Panc1 (cell line): ENCODE data around the gene CACNA1C. TPM values are rescaled to one million over a fixed set of nuclear protein-coding genes. Genes with fewer than 3 reads are reported as not detected.

ENCODE experiments used
- ATAC-seq: fragments of 200-7000 bp; cut with Tn5 transposase; 2 replicates; pipeline ENCODE4 v1.9.1; 2020; ENCODE audit warnings: mild to moderate bottlenecking, moderate library complexity
- BruUV-seq: library from RNA; stranded (reverse); fragments of 400-500 nt; replicated peaks from 2 replicates; lab custom pipeline; 2021; lab: Mats Ljungman, UMichigan
- CTCF ChIA-PET: fragments of 300-600 bp; sonication (Branson Sonifier 250); formaldehyde crosslinking; loops from one replicate; lab custom pipeline; 2022; ENCODE audit warnings: antibody characterized with exemption; lab: Charles Lee
- POLR2A ChIA-PET: fragments of 300-600 bp; sonication (Branson Sonifier 250); formaldehyde crosslinking; loops from one replicate; lab custom pipeline; 2022; ENCODE audit warnings: antibody characterized with exemption; lab: Charles Lee
- DNase-seq: peaks from one replicate; pipeline ENCODE4 v3.0.0-alpha.2; 2010; ENCODE audit warnings: low read depth, low spot score
- H3K27ac ChIP-seq: 2 replicates; pipeline ENCODE4 v1.5.1; 2011; ENCODE audit warnings: mild to moderate bottlenecking, low read length, inconsistent platforms
- H3K27me3 ChIP-seq: fragments of 200-500 bp; sonication (Bioruptor generic); 2 replicates; pipeline ENCODE4 v1.6.0; 2014; ENCODE audit warnings: low read length, inconsistent platforms; ENCODE audit not compliant: control insufficient read depth, insufficient read depth
- H3K36me3 ChIP-seq: fragments of 200-500 bp; sonication (Bioruptor generic); 2 replicates; pipeline ENCODE4 v1.5.1; 2014; ENCODE audit warnings: inconsistent platforms, mild to moderate bottlenecking, low read length, moderate library complexity; ENCODE audit not compliant: control insufficient read depth, insufficient read depth
- H3K4me1 ChIP-seq: 2 replicates; pipeline ENCODE4 v1.5.1; 2011; ENCODE audit warnings: inconsistent platforms, mild to moderate bottlenecking, low read length, moderate library complexity; ENCODE audit not compliant: control insufficient read depth, insufficient read depth
- H3K4me3 ChIP-seq, 2 experiments: 2 replicates each; pipeline ENCODE4 v1.5.1; 2011 to 2012; ENCODE audit warnings: low read depth in 2 of 2, low read length in 2 of 2, mild to moderate bottlenecking in 2 of 2, inconsistent platforms in 1 of 2, moderate library complexity in 1 of 2
- H3K9me3 ChIP-seq: fragments of 200-500 bp; sonication (Bioruptor generic); 2 replicates; pipeline ENCODE4 v1.5.1; 2014; ENCODE audit warnings: low read depth, mild to moderate bottlenecking, inconsistent platforms, low read length, moderate library complexity; ENCODE audit not compliant: control insufficient read depth, insufficient read depth
- CTCF ChIP-seq: fragments of 450-650 bp; IDR thresholded peaks from 2 replicates; pipeline ENCODE4 v1.5.1; 2017; ENCODE audit warnings: mild to moderate bottlenecking
- POLR2AphosphoS5 ChIP-seq: IDR thresholded peaks from 2 replicates; pipeline ENCODE4 v1.6.1; 2012; ENCODE audit warnings: mild to moderate bottlenecking, low read depth, low read length, moderate library complexity
- SIN3A ChIP-seq: IDR thresholded peaks from 2 replicates; pipeline ENCODE4 v1.6.1; 2012; ENCODE audit warnings: low read depth, mild to moderate bottlenecking, low read length, moderate library complexity, borderline replicate concordance; ENCODE audit not compliant: insufficient read depth
- TCF7L2 ChIP-seq: IDR thresholded peaks from 2 replicates; pipeline ENCODE4 v1.6.1; 2011; ENCODE audit warnings: mild to moderate bottlenecking, low read depth, low read length, inconsistent platforms
- in situ Hi-C: cut with HindIII; loops from 2 replicates; pipeline ENCODE4 v1.10.0; 2016; ENCODE audit warnings: low sequenced_read_pairs, low pct_unique_long_range_greater_than_20kb
- intact Hi-C: fragments of 100-400 bp; cut with micrococcal nuclease; formaldehyde crosslinking; loops from one replicate; pipeline ENCODE4 v1.10.0; 2022; ENCODE audit not compliant: unreplicated experiment
- total RNA-seq: library from RNA; stranded (reverse); gene quantifications from one replicate; pipeline ENCODE4 v1.2.1, GENCODE V29; 2021; ENCODE audit not compliant: unreplicated experiment
- TF ChIP-seq, protein P1 (sequence below), 2 experiments: IDR thresholded peaks; 2 replicates each; pipeline ENCODE4 v1.6.1; 2011 to 2012; ENCODE audit warnings: low read depth in 2 of 2, control low read depth in 1 of 2, low read length in 1 of 2, mild to moderate bottlenecking in 1 of 2, moderate library complexity in 1 of 2; ENCODE audit not compliant: insufficient read depth in 1 of 2

CACNA1C gene
- total RNA-seq, 1 experiment from 2014 or later: 0.03 TPM

- H3K4me3 ChIP-seq: no peak overlapping the region
- ChIA-PET CTCF (no interaction called here), POLR2A (interaction anchor here (0.5 kb wide), 1 partner anchor 1052 kb away, joined by 7 read pairs; no protein-coding TSS in a partner anchor)
- no peaks in the 10 kb centered on the region for H3K4me1 ChIP-seq
- TF ChIP-seq POLR2AphosphoS5 (no peak), SIN3A (no peak), TCF7L2 (no peak), CTCF (no peak)
- TF ChIP-seq, protein P1, sequence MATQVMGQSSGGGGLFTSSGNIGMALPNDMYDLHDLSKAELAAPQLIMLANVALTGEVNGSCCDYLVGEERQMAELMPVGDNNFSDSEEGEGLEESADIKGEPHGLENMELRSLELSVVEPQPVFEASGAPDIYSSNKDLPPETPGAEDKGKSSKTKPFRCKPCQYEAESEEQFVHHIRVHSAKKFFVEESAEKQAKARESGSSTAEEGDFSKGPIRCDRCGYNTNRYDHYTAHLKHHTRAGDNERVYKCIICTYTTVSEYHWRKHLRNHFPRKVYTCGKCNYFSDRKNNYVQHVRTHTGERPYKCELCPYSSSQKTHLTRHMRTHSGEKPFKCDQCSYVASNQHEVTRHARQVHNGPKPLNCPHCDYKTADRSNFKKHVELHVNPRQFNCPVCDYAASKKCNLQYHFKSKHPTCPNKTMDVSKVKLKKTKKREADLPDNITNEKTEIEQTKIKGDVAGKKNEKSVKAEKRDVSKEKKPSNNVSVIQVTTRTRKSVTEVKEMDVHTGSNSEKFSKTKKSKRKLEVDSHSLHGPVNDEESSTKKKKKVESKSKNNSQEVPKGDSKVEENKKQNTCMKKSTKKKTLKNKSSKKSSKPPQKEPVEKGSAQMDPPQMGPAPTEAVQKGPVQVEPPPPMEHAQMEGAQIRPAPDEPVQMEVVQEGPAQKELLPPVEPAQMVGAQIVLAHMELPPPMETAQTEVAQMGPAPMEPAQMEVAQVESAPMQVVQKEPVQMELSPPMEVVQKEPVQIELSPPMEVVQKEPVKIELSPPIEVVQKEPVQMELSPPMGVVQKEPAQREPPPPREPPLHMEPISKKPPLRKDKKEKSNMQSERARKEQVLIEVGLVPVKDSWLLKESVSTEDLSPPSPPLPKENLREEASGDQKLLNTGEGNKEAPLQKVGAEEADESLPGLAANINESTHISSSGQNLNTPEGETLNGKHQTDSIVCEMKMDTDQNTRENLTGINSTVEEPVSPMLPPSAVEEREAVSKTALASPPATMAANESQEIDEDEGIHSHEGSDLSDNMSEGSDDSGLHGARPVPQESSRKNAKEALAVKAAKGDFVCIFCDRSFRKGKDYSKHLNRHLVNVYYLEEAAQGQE (IDR thresholded peaks at IDR 0.05; ENCODE audit: insufficient read depth in 1 of 2, low read depth in 2 of 2, low read length in 1 of 2): no peak
- H3K9me3 ChIP-seq: no peaks in the 10 kb centered on the region
- no peaks in the 10 kb centered on the region for H3K36me3 ChIP-seq
- no peak for DNase-seq
- H3K27me3 ChIP-seq: peaks cover under 1% of the 10 kb centered on the region
- in situ Hi-C loops (no loop called here), intact Hi-C loops (no loop called here)
- no peak overlapping the region for H3K27ac ChIP-seq
- ATAC-seq: no peak
- no TSS peak for BruUV-seq
Measured at GRCh38 chr12:2222691-2223090, 169.9 kb downstream of the CACNA1C start.

DNA sequence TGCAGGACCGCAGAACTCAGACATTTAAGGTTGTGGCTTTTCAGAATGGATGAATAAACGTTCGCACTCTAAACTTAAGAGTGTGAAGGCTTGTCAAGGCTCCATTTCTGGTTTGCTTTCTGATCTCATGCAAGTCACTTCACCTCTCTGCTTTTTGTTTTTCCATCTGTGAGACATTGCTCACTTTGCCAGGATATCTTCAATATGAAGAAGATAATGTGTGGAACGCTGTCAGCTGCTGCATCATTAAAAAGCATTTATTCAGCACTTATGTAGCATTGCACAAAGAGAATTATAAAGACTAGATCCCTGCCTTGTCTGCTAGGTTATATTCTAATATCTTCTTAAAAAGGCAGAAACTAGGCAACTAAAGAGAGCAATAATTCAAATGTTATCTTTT is 172.2 kb downstream of the CACNA1C start:
- no peak overlapping the region for H3K4me3 ChIP-seq
- CTCF ChIA-PET: no interaction called here
- no peaks in the 10 kb centered on the region for H3K4me1 ChIP-seq
- POLR2A ChIA-PET: no interaction called here
- no peak overlapping the region for H3K27ac ChIP-seq
- TF ChIP-seq POLR2AphosphoS5 (no peak), TCF7L2 (no peak), SIN3A (no peak), CTCF (no peak)
- TF ChIP-seq, protein P1 (IDR thresholded peaks at IDR 0.05; ENCODE audit: insufficient read depth in 1 of 2, low read depth in 2 of 2, low read length in 1 of 2): no peak
- in situ Hi-C loops: no loop called here
- DNase-seq (no peak), ATAC-seq (no peak)
- intact Hi-C loops: no loop called here
- H3K36me3 ChIP-seq: no peaks in the 10 kb centered on the region
- no TSS peak for BruUV-seq
- H3K9me3 ChIP-seq: no peaks in the 10 kb centered on the region
- no peaks in the 10 kb centered on the region; the same call in 1 of the 2 replicates for H3K27me3 ChIP-seq
